Activated CD4-positive, CD25-positive, alpha-beta regulatory T cell treated with anti-CD3 and anti-CD28 coated beads, Interleukin-2, amount 50 U/mL, for 24 hours (primary cell): Measurements from ENCODE around the gene LHFPL6.

Source experiments
- ATAC-seq, 2 donors: fragments of 150-1000 bp; cut with Tn5 transposase; one replicate each; pipeline ENCODE4 v1.10.0; 2021; ENCODE audit warnings: mild to moderate bottlenecking in 1 of 2, moderate library complexity in 1 of 2

The LHFPL6 gene

DNA sequence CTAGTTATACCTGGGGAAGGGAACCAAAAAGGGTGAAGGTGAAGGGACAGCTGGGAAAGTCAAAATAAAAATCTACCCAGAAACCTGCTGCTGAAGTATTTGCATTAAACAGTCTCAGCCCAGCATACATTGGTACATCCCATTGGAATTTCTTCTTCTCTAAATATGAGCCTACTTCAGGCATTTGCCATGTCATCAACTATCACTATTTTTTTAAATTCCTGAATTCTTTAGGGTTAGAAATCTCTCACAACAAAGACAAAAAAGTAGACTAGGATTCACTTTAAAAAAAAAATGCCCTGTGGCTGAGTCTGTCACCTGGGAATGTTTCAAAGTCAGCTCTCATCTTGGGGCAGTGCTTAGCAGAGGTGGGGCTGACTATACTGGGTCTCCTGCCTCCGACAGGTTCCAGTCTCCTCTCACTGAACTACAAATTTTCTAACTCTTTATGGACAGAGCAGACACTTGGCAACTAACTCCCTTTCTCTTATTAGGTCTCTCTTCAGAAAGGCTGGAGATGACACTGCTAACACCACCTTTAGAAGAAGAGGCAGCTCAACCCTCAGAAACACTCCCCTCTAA, 141.2 kb downstream of the LHFPL6 start:
- no peak for ATAC-seq

DNA sequence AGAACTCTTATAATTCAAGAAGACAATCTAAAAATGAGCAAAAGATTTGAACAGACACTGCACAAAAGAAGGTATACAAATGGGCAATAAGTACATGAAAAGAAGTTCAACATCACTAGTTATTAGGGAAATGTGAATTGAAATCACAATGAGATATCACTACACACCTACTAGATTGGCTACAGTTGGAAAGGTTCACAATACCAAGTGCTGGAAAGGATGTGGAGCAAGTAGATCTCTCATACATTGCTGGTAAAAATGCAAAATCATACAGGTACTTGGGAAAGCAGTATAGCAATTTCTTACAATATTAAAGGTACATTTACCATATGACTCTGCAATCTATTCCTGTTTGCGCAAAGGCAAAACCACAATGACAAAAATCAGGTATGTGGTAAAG, 145.7 kb downstream of the LHFPL6 start:
- no peak for ATAC-seq

DNA sequence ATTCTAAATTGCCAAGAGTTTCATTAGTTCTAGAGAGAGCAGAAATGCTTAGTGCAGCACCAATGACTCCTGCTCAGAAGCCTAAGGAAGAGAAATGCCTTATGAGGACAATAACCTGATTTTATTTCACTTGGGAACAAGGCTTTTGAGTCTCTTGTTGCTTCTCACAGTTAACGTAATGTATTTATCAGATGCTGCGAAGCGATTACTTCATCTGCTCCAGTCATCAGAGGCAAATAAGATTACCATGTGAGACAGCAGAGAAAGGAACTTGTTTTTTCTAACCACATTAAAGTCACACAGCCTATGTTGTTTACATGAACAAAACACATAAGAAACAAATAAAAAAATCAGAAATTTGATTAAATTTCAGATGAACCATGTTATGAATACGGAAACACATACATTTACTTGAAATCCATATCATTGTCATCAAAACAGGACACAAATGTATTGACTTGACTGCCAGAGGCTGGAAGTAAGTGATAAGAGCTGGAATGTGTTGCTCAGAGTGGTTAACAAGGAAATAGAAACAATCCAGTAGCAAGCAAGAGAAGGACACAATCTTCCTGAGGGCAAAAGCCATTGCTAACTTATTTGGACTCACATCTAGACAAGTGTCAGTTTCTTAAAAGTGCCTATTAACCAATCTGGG, 147.3 kb downstream of the LHFPL6 start:
- ATAC-seq: no peak

DNA sequence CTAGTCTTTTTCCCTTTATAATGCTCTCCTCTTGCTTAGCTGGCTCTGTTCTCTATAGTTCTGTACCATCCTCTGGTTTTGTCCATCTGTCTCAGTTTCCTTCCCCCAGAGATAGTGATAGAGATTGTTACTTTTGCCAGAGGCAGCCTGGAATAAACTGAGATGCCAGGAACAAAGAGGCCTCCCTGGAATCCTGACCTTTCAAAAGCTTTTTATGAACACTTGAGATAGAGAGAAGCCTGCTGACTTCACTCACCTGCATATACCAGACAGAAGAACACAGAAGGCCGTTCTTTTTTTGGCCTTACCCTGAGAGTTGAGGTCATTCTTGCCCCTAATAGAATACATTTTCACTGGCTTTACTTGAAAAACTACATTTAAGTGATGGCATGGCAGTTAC, 150.2 kb downstream of the LHFPL6 start:
- ATAC-seq: no peak

DNA sequence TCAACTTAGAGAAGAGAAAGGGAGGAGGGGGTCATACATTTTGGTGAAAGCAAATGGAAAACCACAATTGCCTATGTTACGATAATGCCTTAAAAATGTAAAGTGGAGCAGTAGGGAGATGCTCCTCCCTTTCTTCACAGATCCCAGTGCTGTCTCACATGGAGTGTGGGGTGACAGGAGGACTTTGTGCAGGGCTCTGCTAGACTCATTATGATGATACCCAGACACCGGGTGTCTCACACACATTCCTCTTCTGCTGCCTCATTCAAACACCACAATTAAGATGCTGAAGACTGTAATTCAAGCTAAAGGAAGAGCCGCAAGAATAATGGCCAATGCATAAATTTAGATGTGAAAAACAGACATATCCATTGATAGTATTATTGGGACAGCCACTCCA, 150.6 kb downstream of the LHFPL6 start:
- no peak for ATAC-seq

DNA sequence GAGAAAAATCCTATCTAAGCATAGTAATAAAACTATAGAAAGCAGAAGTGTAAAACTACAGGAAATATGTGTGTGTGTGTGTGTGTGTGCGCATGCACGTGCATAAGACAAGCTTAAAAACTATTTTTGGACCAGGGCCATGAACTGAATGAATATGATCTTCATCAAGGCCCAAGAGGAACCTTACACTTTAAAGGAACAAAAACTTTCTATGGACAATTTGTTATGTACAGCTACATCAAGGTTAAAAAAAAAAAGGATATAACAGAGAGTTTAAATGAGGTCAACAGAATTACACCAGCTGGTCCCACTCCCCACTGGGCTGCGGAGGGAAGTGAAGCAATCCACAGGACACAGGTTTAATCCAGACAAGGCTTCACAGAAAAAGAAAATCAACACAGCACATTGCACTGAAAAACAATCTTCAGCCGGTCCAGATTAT, 151.1 kb downstream of the LHFPL6 start:
- ATAC-seq: no peak

DNA sequence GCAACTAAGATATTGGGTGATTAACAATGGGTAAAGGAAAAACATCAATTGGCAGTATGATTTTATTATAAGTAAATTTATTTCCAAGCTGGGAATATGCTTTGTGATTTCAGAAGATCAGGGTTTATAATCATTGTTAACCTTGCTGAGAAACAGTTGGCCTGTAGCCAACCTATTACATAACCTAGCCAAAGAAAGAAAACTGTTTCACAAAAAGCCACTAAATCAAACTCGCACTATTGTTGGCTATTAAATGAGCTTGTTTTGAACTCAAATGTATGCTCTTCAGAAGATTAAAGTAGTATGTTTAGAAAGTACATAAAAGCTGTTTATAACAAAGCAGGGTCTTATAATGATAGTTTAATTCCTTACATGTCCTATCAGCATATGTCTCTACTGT, 151.7 kb downstream of the LHFPL6 start:
- no peak for ATAC-seq

DNA sequence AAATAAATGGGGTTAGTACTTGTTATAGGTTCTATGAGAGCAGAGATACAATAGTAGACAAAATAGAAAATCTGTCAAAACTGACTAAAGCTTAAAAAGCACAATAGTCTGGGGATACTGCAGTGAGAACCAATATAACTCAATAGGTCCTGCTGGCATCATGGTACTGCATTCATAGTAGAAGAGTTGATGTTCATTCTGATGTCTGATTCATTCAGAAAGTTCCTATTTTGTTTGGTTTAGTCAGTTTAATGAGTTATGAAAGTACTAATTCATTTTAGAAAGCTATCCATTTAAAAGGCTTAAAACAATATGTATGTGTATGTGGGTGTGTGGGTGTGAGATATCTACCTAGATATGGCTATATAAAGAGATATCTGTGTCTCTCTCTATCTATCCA, 152.8 kb downstream of the LHFPL6 start:
- no peak for ATAC-seq

DNA sequence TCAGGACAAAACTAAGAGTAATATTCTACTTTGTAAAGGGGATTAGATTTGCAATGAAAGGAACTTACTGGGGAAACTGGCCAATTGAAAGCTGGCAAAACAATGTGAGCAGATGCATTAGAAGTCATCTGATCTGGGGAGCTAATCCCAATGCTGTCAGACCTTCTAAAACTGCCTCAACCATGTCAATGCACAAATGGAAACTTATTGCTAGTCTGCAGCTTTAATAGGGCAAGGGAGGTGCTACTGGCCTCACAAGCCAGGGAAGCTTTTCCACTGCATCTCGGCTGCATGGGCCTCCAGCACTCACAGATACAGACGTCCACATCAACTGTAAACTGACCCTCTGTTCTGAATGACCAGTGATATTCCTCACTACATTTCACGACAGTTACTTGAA, 154.2 kb downstream of the LHFPL6 start:
- ATAC-seq: no peak

DNA sequence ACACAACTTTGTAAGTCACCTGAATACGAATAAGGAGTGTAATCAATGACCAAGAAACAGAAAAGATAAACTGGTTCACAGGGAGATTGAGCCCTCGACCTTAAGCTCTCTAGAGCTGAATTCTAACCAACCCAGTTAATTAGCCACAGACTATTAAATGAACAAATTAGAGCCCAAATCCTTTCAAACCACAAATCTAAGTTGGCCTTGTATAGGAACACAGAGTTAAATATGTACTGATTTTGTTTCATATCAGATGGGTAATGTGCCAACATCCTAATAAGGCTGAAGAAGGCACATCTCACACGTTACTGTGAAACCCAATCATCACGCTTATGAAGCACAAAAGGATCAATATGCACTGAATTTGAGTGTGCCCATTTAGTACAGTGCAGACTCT, 156.1 kb downstream of the LHFPL6 start:
- no peak for ATAC-seq

DNA sequence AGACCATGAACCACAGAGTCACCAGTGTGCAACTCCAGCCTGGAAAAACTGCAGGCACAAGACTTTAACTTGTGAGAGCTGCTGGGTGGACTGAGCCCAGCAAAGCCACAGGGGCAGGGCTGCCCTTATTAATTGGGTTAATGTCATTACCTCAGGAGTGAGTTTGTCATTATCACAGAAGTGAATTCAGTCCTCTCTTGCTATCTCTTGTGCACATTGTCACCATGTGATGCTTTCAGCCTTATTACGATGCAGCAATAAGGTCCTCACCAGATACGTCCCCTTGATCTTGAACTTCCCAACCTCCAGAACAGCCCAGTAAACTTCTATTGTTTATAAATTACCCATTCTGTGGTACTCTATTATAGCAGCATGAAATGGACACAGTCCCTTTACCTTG, 158.1 kb downstream of the LHFPL6 start:
- ATAC-seq: no peak

DNA sequence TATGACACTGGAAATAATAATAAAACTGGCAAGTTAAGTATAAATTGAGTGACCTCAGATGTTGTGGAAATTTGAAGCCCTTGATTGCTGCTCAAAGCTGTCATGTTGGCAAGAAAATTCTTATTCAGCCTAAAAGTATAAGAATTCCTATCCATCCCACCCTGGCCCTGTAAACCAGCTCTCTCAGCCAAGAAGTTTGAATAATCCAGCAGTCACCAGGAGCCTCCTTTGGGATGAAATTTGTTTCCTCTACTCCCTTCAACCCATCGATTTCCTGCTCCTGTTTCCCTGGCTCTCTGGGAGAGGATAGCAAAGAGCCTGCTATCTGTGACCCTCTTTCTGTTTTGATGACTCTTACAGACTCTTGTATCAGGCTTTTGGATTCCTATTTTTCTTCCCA, 169.3 kb downstream of the LHFPL6 start:
- no peak for ATAC-seq

DNA sequence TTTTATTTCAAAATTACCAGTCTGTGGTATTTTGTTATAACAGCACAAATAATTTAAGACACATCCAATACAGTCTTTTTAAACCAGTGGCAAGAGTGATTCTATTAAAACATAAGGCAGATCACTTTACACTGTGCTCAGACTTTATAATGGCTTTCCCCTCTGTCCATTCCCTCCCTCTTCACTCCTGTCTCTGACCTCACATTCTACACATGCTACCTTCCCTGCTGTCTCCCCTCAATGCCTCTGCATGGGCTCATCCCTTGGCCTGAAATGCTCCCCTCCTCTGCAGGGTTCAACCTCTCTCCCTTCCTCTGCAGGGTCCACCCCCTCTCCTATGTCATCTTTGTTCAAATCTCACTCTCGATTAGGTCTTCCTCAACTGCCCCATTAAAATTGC, 170.8 kb downstream of the LHFPL6 start:
- no peak for ATAC-seq

DNA sequence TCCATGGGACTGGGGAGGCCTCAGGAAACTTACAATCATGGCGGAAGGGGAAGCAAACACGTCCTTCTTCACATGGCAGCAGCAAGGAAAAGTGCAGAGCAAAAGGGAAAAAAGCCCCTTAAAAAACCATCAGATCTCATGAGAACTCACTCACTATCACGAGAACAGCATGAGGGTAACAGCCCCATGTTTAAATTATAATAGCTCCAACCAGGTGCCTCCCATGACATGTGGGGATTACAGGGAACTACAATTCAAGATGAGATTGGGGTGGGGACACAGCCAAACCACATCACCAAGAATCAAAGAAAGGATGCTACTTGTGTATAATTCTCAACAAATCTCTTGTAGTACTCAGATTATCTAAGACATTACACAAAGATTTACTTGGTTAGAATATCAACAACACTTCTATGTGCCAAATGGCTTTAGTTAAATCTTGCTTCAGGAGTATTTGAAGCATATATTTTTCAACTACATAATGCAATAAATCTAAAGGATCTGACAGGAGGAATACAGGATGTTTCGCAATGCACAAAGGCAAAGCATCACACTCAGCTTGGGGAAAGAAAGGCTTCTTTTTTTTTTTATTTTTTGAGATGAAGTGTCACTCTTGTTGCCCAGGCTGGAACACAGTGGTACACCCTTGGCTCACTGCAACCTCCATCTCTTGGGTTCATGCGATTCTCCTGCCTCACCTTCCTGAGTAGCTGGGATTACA, 180.0 kb downstream of the LHFPL6 start:
- no peak for ATAC-seq

DNA sequence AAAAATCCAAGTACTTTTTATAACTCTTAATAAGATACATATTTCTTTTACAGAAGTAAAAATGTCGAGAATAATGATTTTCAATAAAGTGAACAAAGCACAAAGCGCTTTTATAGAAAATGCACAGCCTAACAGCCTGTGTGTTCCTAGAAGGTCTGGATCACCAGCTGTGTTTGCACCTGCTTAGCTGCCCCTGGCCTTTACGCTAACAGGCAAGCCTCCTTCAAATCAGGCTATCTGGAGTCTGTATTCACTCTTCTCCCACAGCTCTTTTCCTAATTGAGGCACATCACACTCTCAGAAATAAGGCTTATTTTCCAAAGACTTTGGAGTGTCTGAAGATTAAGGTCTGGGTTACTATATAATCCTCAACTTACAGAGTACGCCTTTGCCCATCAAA, 183.1 kb downstream of the LHFPL6 start:
- ATAC-seq: no peak

DNA sequence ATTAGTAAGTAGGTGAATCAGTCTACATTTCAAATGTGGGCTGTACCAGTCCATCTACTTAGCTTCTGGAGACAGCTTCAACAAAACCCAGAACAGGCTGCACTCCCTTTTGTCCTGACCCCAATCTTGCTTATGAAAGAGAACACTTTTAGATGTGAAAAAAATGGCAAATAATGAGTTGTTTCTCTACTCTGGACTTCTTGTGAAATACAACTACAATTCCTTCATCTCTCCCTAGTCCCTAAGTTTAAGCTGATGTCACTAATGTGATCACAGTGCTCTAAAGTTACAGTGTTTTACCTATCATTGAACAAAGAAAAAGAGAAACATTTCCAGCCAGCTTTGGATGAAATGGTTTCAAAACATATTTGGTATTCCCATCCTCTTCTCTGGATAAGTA, 183.9 kb downstream of the LHFPL6 start:
- no peak for ATAC-seq

DNA sequence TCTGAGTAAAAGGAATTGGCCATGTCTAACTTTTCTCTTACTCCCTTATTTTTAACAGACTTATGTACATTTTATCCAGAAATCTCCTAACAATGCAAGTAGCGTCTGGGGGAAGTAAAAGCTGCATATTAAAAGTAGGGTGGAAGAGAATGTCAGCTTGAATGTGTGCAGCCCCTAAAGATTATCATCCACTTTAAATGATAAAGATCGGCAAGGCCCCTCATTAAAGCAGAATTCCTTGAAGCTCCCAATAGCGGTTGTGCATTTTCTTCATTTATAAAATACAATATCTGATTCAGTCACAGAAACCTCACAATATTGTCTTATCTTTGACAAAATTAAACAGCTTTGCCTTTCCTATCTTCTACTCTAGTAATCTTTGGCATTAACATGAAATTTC, 184.6 kb downstream of the LHFPL6 start:
- ATAC-seq: no peak

DNA sequence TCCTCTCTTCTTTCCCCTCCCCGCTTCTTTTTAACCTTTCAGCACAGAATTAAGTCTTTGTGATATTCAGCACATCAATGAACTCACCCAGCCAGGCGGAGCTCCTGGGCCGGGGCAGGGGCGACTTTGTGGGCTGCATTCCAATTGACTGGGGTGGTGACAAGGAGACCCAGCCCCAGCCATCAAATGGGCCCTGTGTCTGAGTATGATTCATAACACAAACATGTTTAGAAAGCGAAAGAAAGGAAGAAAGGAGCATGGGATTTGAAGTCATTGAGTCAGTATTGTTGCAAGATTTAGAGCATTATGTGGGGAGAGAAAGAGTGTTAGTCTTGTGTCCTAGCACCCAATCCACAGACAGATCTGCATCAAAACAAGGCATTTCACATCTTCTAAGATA, 185.3 kb downstream of the LHFPL6 start:
- no peak for ATAC-seq

DNA sequence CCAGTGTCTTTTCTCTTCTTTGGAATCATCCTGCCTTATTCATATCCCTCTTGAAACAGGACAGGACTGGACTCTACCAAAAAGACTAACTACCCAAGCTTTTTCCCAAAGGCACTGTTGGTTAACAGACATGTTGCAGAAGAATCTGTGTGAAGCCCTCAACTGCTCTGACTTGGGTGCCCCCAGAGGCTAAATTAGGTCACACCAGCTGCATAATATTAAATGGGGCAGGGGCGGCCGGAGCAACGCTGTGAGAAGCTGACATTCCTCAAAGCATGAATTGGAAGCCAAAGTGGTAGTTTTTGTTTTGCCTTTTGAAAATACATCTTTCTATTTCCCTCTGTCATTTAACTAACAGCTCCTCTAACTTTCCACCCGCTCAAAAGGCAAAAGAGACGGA, 185.9 kb downstream of the LHFPL6 start:
- ATAC-seq: no peak

DNA sequence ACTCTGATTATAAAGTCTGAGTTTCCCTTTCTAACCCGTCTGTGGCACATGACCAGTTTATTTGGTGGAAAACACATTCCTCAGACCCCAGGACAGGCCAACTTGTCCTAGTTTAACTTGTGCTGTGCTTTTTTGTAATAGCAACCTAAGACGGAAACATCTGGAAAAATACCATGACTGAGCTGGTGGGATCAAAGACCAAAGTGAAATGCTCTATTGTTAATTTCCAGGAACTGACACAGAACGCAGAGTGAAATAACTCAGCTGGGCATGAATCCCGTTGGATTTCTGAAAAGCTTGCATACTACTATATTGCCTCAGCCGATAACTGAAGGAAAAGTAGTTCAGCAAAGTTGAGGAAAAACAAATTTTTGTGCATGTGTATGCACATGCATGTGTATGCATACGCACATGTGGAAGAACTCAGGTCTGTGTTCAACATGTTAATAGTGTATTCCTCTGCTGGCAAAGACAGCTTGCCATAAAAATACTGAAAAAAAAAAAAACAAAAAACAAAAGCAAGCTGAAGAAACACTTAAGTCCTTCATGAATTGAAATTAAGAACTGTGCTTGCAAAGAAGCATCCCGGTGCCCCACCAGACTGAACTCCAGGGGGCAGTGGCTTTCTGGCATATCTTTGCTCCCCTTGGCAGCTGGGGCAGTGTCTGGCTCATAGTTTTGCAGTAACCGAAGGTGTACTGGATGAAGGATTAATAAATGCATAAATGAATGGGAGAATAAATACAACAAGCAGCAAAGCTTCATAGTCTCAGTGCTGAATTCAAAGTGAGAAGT, 187.8 kb downstream of the LHFPL6 start:
- no peak for ATAC-seq

DNA sequence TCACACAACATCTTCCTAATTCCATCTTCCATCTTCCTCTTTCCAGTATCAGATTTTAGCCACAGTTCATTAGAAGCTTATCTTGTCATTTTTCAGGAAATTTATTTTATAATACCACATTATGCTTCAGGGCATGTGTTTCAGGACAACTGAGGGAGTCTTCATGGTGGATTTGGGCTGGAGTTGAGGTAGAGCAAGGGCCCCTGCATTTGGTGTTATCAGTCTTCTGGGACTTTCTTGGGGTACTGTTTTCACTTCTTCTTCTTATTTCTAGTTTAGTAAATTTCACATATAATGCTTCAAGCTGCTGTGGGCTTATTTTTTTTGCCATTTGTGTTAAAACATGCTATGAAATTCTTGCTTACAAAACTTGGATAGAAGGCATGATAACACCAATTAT, 188.7 kb downstream of the LHFPL6 start:
- ATAC-seq: no peak

DNA sequence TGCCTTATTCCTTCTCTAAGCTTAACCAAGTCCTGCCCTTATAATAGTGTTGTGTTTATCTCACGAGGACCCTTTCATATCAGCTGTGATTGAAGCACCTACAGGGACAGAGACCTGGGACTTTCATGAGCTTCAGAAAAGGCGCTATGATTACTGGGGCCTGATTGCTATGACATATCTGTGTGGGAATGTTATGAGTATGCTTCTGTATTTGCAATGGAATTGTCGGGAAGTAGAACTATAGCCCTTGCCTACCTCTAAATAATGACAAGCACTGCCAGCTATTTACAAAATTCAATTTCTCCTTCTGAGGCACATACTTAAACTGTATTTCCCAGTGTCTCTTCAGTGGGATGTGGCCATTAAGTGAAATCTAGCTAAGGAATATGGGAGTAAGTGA, 191.5 kb downstream of the LHFPL6 start:
- ATAC-seq: no peak

DNA sequence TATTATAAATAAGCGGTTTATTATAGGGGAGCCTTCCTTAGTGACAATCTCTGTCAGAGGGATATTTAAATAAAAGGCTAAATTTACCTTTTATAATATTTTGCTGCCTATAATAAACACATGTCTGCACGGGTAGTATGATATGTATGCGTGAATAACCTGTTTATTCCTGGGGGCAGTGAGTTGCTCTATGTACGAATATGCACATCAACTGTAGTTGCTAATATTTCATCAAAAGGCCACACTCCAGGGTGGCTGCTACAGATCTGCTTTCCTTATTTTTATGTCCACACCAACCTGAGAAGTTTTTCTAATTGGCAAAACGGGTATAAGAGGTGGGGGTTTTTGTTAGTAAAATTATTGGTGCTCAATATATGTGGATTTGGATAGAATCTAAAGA, 192.0 kb downstream of the LHFPL6 start:
- ATAC-seq: no peak
